ENCODE results near the gene BNIP3. TPM values are rescaled to one million over a fixed set of nuclear protein-coding genes. Genes with fewer than 3 reads are reported as not detected.

The BNIP3 gene
- total RNA-seq, 1 donor from 2014 or later = 29.2 TPM

DNA sequence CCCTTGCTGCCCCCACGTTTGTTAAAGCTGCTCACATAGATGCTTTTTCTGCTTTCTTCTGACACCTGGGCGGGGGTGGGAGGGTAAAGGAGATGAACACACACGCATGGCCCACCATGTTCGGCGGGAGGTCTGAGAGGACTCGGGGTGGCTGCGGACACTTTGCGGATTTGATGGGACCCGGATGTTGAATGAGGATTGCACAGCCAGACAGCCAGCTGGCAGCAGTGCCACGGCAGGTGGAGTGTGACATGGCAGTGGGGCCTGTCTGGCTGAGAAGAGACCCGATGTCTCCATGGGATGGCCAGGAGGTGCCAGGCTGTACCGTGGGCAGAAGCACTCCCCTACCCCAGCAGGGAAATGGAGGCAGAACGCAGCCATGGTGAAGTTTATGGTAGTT lies 49.7 kb downstream of the BNIP3 start:
- Mint-ChIP-seq H3K27me3 (ENCODE audit: unreplicated experiment) (no peaks in the 10 kb centered on the region), H3K4me3 (ENCODE audit: unreplicated experiment) (no peak overlapping the region), H3K9me3 (ENCODE audit: unreplicated experiment) (no peaks in the 10 kb centered on the region), H3K27ac (ENCODE audit: unreplicated experiment) (no peak overlapping the region), H3K4me1 (ENCODE audit: unreplicated experiment) (peaks cover 70% of the 10 kb centered on the region), H3K36me3 (ENCODE audit: unreplicated experiment) (peaks cover 13% of the 10 kb centered on the region)
- TF ChIP-seq, protein P1, sequence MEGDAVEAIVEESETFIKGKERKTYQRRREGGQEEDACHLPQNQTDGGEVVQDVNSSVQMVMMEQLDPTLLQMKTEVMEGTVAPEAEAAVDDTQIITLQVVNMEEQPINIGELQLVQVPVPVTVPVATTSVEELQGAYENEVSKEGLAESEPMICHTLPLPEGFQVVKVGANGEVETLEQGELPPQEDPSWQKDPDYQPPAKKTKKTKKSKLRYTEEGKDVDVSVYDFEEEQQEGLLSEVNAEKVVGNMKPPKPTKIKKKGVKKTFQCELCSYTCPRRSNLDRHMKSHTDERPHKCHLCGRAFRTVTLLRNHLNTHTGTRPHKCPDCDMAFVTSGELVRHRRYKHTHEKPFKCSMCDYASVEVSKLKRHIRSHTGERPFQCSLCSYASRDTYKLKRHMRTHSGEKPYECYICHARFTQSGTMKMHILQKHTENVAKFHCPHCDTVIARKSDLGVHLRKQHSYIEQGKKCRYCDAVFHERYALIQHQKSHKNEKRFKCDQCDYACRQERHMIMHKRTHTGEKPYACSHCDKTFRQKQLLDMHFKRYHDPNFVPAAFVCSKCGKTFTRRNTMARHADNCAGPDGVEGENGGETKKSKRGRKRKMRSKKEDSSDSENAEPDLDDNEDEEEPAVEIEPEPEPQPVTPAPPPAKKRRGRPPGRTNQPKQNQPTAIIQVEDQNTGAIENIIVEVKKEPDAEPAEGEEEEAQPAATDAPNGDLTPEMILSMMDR (IDR thresholded peaks at IDR 0.05) = no peak
- no peak for DNase-seq (ENCODE audit: extremely low spot score, unreplicated experiment)

DNA sequence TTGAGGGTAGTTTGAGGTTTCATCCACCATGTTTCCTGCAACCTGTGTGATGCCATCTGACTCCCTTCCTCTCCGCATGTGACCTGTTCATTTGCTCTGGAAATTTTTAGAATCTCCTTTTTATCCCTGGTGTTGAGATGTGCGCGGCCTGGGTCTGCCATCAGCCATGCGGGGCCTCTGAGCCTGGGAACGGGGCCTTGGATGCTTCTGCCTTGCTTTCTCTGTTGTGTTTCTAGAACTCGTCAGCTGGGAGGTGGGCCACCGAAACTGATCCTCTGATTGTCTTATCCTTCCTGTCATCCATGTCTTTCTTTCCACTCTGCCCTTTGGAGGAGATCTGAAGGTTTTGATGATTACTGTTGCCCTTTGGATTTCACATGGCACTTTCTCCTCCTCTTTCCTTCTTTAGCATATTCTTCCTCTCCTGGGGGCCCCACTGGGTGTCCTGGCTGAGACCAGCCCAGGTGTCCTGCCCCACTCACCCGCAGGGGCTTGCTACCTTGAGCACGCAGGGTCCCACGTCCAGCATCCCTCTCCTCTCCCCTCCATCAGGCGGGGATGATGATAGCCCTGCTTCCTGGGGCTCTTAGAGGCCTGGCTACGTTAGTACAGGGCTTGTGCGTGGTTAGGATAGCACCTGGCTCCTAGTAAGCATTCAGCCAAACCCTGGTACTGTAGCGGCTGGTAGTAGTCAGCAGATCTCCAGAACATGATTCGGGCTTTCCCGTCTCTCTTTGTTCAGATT lies 51.0 kb downstream of the BNIP3 start:
- Mint-ChIP-seq H3K4me3 (ENCODE audit: unreplicated experiment) (peak overlapping the region; percentile 6), H3K9me3 (ENCODE audit: unreplicated experiment) (no peaks in the 10 kb centered on the region), H3K4me1 (ENCODE audit: unreplicated experiment) (peaks cover 75% of the 10 kb centered on the region), H3K27me3 (ENCODE audit: unreplicated experiment) (no peaks in the 10 kb centered on the region), H3K36me3 (ENCODE audit: unreplicated experiment) (peaks cover 13% of the 10 kb centered on the region), H3K27ac (ENCODE audit: unreplicated experiment) (peak overlapping the region; percentile 98)
- no peak for DNase-seq (ENCODE audit: extremely low spot score, unreplicated experiment)
- TF ChIP-seq, protein P1 (IDR thresholded peaks at IDR 0.05) = no peak

GRCh38 chr10:131930150-131930549 lies 51.6 kb downstream of the BNIP3 start:
- H3K4me1 Mint-ChIP-seq (ENCODE audit: unreplicated experiment) = peaks cover 75% of the 10 kb centered on the region
- peak overlapping the region; percentile 98 for H3K27ac Mint-ChIP-seq (ENCODE audit: unreplicated experiment)
- DNase-seq (ENCODE audit: extremely low spot score, unreplicated experiment) = no peak
- H3K36me3 Mint-ChIP-seq (ENCODE audit: unreplicated experiment) = peaks cover 16% of the 10 kb centered on the region
- H3K27me3 Mint-ChIP-seq (ENCODE audit: unreplicated experiment) = no peaks in the 10 kb centered on the region
- peak overlapping the region; percentile 22 for H3K4me3 Mint-ChIP-seq (ENCODE audit: unreplicated experiment)
- TF ChIP-seq, protein P1 (IDR thresholded peaks at IDR 0.05) = no peak
- no peaks in the 10 kb centered on the region for H3K9me3 Mint-ChIP-seq (ENCODE audit: unreplicated experiment)

GRCh38 chr10:131929122-131929845 lies 52.4 kb downstream of the BNIP3 start:
- Mint-ChIP-seq H3K27ac (ENCODE audit: unreplicated experiment) (peak overlapping the region; percentile 98), H3K36me3 (ENCODE audit: unreplicated experiment) (peaks cover 11% of the 10 kb centered on the region), H3K9me3 (ENCODE audit: unreplicated experiment) (no peaks in the 10 kb centered on the region), H3K27me3 (ENCODE audit: unreplicated experiment) (no peaks in the 10 kb centered on the region), H3K4me1 (ENCODE audit: unreplicated experiment) (peaks cover 73% of the 10 kb centered on the region), H3K4me3 (ENCODE audit: unreplicated experiment) (peak overlapping the region; percentile 56)
- DNase-seq (ENCODE audit: extremely low spot score, unreplicated experiment) = no peak
- TF ChIP-seq, protein P1 (IDR thresholded peaks at IDR 0.05) = no peak

Measured in osteocyte (in vitro differentiated cells).